ENCODE measurements around the gene COCH.

Gene COCH

DNA sequence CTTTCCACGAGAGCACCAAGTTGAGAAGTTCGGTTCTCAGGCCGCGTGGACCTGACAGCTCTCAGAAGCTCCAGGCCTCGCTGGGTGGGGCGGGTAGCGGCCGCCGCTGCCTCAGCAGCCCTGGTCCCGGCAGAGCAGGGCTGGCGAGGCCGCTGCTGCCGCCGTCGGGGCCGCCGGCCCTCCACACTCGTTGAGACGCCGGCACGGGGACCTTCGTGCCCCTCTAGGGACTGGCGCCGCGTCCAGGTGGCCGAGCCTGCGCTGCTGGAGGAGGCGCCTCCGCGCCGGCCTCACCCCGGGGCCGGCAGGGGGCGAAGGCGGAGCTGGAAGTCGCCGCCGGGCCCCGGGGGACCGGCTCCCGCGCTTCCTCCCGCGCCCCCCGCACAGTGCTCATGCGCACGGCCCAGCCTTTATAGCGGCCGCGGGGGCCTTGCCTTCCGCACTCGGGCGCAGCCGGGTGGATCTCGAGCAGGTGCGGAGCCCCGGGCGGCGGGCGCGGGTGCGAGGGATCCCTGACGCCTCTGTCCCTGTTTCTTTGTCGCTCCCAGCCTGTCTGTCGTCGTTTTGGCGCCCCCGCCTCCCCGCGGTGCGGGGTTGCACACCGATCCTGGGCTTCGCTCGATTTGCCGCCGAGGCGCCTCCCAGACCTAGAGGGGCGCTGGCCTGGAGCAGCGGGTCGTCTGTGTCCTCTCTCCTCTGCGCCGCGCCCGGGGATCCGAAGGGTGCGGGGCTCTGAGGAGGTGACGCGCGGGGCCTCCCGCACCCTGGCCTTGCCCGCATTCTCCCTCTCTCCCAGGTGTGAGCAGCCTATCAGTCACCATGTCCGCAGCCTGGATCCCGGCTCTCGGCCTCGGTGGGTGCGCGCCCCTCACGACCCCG, at the start of gene COCH:
Gene COCH (plus strand): TSS at position 440 of the 879 bp plus-strand sequence. CDS start 380 bp downstream, at position 820.
- peak; percentile 44 for DNase-seq

- no peak for DNase-seq
These were observed 48.3 kb upstream of the COCH start for GRCh38 chr14:30826070-30826469.

DNA sequence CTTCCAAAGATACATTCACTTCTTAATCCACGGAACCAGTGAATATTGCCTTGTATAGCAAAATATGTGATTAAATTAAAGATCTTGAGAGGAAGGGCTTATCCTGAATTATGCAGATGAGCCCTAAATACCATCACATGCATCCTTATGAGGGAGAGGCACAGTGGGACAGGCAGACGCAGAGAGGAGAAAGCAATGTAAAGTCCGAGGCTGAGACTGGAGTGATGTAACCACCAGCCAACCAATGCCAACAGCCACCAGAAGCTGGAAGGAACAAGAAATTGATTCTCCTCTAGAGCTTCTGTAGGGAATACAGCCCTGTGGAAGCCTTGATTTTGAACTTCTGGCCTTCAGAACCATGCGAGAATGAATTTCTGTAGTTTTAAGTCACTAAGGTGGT, 44.5 kb upstream of the COCH start:
- DNase-seq, result no peak

DNA sequence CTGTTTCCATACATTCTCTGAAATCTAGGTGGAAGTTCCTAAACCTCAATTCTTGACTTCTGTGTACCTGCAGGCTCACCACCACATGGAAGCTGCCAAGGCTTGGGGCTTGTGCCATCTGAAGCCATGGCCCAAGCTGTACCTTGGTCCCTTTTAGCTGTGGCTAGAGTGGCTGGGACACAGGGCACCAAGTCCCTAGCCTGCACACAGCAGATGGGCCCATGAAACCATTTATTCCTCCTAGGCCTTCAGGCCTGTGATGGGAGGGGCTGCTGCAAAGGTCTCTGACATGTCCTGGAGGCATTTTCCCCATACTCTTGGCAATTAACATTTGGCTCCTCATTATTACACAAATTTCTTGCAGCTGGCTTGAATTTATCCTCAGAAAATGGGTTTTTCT, 40.0 kb upstream of the COCH start:
- no peak for DNase-seq

DNA sequence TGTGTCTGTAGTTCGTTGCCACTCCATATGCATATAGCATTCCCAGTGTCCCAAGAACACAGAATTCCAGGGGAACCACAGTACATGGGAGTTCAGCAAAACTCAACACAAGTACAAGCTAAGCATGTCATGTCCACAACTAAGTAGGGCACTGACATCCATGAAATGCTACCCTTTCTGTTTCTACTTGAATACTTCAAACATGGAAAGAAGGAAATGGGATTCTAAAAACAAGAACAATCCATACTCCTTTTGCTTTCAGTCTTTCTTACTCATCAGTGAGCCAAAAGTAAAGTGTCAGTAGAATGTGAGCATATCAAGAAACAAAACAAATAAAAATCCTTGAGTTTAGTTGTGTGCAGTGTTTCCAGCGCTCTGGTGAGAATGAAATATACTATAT, 36.0 kb upstream of the COCH start:
- no peak for DNase-seq

DNA sequence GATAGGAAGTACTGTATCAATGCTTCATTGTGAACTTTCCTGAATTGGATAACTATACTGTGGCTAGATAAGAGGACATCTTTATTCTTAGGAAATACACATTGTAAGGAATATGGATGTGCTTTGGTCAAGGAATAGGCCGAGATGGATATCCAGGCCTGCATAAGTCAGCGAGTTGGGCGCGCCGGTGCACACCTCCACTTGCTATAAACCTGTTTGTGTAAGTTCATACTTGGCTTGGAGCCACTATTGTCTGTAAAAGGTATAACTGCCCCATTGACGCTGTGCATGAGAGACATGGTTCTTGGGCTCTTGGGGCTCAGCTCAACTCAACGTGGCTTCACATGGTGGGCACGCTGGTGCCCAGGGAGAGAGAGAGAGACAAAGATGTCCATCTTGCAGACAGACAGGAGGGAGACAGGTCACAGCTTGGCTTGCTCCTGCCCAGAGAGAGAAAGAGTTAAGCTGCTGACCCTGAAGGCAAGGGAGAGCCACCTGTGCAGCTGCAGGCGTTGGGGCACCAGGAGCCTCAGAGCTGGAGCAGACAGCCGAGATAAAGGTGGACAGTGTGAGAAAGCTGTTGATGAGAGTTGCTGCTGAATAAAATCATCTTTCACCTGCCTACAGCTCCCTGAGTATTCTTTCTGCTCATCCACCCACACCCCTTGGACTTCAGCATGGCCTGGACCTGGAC, 34.1 kb upstream of the COCH start:
- DNase-seq, result no peak

DNA sequence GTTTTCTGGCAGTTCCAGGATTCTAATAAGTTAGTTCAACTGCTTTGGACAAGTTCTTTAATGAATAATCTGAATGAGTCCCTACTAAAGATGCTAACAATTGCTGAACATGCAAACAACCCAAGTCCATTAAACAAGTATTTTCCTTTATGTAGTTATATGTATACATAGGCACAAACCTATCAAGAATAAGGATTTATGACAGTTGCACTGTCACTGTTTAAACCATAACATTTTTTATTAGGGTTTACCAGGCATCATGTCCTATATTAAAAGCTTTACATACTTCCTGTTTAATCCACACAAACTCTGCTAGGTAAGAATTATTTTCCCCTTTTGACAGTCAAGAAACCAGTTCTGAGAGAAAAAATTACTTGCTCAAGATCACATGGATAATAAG, 31.9 kb upstream of the COCH start:
- DNase-seq, result no peak

DNA sequence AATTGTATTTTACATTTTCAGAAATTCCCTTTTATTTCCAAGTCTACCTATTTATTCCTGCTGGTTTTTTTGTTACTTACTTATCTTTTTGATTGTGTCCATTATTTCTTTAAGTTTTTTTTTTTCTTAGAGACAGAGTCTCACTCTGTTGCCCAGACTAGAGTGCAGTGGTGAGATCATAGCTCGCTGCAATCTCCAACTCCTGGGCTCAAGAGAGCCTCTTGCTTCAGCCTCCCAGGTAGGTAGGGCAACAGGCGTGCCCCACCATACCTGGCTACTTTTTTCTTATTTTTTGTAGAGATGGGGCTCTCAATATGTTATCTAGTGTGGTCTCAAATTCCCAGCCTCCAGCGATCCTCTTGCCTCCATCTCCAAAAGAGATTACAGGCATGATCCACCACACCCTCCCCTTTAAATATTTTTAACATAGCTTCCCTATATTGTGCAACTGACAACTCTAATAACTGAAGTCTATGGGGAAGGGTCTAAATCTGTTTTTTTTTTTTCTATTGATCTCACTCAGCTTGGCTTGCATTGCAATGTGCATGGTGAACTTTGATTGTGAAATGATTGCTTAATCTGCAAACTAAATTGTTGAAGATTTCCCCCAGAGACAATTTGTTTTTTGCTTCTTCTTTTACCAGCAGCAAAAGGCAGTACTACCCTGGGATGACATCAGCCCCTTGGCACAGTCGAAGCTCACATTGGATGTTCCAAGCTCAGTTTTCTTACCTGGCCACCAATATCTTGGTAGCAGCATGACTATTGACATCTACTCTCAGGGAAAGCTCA, 25.7 kb upstream of the COCH start:
- DNase-seq, result no peak

DNA sequence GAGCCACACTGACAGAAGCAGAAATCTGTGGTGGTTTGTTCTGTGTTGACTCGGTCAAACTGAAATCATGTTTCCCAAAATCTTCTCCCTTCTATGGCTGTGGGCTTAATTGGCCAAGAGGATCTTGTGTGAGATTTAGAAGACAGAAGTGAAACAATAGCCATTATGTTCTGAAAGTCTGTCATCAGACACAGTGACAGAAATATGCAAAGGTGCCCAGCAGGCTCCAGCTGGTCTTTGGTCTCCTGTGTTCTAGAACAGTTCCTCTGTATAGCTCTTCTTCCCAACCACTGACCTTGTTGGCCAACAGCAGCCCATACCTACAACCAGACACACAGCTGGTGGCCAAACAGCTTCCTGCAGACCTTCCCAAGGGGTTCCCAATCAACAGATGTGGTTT, 25.0 kb upstream of the COCH start:
- no peak for DNase-seq

DNA sequence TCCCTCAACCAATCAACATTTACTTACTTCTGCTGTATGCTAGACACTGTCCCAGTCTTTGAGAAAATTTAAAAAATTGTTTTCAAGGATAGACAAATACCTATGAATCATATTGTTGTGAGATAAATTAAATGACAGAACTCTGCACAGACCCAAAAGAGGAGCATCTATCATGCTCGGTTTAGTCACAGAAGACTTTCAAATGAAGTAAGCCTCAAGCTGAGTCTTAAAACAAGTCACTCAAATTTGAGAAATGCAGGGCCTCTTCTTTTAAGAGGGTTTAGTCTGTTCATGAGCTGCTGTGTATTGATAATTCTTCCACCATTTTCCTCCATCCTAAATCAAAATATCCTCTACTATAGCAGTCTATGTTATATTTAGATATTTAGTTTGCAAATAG, 24.4 kb upstream of the COCH start:
- DNase-seq, result no peak

DNA sequence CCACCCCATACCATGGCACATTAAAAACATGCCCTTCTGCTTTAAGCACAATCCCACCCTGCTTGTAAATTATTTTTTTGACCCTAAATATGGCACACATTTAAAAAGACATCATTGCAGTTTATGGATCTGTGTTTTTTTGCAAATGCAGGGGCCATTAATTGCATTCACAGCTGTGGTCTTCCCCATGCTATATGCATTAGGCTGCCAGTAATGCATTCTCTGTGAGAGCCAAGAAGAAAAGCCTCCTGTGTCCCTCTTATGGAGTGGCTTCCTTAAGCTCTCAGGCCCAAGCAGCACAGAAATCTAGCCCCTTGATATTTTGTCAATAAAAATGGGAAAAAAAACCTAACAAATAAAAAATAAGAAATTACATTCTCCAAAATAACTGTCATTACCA, 20.4 kb upstream of the COCH start:
- no peak for DNase-seq

- no peak for DNase-seq
These were observed 19.9 kb upstream of the COCH start for GRCh38 chr14:30854492-30854891.

DNA sequence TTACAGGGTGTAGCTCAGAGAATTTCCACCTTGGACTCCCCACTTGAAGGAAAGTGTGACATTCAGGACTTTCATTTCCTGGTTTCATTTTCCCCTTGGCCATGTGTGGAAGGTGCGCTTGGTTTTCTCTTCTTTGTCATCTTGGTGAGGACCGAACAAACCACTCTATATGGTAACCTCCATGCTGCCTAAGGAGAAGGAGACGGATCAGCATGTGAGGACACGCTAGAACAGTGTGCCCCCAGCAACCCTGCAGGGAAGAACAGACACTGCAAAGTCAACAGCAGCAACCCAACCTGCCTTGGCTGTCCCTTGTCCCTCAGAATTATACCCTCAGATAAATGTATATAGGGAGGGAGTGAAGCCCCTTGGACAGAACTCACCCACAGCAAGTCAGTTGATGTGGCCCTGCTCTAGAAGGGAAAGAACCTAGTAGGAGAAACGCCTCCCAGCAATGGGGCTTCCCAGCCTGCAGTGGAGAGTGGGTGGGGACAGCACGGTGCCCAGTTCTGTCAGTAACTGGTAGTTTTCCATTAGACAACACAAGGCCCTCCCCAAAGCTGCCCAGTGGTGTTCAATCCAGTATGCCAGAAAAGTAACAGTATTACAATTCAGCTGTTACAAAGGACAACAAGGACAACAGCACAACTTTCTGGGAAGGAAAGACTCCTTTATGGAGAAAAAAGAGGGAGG, 18.9 kb upstream of the COCH start:
- DNase-seq, result no peak

DNA sequence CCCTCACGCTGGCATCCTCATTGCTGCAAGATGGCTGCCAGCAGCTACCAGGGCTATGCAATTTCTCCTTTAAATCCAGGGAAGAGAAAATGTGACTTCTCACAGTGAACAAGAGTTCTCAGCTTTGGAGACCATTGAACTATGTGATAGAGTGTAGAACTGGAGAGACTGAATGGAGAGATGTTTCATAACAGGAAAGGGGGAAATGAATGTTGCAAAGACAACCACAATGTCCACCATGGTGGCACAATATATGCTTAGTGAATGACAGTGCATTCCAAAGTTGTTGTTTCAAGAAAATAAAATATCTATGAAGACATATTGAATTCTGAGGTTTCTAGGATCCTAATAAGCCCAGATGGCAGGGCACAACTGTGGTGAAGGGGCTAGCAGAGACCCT, 13.2 kb upstream of the COCH start:
- DNase-seq, result no peak

DNA sequence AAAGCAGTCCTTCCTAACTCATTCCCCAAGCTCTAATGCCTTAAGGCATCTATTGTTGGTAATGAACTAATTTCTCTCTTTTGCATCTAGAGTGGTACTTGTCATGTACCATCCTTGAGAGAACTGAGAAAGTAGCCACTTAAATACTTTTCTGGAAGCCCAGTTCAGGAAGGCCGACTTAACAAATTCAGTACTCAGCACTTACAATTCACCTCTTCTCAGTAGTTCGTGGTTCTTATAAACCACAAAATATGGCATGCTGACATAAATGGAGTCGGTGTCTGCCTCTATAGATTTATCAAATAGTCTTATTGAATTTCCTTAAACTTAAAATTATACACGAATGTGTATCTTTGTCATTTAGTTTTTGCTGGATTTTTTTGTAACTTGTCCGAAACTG, 9.4 kb upstream of the COCH start:
- no peak for DNase-seq

DNA sequence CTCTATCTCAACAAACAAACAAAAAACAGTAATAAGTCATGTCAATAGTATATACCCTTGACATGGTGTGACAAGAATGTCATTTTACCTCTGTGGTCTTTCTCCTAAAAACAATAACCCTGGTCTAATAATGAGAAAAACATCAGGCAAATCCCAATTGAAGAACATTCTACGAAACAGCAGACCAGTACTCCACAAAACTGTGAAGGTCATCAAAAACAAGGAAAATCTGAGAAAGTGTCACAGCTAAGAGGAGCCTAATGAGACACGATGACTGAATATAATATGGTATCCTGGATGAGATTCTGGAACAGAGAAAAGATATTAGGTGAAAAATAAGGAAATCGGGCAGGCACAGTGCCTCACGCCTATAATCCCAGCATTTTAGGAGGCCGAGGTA, 5.6 kb upstream of the COCH start:
- no peak for DNase-seq

DNA sequence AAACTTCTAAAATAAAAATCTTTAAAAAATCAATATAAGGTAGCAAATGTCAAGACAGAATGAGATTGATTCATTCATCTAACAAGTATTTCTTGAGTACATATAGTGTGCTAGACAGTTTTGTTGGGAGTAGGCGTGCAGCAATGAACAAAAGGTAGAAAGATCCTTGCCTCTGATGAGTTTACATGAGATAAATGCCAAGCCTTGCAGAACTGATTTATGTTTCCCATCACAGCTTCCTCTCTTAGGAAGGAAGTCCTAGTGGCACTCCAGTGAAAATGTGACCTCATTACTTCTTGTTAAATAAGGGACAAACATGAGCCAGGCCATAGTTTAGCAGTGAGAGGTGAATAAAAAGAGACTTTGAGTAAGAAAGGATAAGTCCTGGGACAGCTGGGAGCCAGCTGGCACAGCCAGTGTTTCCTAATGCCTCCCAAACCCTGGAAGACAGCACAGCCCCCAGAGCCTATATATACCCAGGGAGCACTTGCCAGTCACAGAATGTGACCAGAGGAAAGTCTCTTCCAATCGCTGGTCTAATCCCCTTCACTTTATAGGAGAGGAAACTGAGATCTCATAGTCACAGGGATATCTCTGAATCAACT, 4.7 kb upstream of the COCH start:
- no peak for DNase-seq

DNA sequence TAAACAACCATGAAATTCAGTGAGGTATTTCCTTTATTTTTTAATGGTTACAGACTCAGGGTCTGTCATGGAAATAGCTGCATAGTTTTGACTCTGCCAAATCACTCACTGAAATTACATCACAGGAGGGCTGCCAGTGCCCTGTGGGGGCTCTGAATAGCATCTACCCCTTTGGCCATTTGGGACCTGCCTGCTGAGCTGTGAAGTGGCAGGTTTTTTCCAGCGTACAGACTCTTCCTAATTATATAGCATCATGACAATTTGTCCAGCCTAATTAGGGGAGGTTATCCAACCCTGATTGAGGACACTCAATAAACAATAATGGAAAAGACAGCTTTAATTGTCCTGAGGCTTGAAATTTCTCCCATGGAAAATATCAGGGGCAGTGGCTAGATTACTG, 1.8 kb upstream of the COCH start:
- no peak for DNase-seq

GRCh38 chr14:30873308-30874119, 845 bp upstream of the COCH start:
- no peak for DNase-seq

- DNase-seq, result peak; percentile 33
These were observed 834 bp downstream of the COCH start for GRCh38 chr14:30874999-30875787.

DNA sequence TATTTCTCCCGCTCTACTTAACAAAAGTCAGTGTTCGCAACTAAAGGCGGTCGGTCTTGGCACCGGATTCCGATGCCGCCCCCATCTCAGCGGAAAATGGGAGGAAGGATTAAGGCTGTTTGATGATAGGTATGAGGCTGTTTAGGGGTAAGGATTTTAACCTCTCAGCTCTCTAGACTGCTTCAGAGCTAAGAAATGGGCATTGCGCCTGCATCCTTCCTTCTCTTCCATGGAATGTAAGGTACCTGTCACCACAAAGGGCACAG, 1.4 kb downstream of the COCH start:
- no peak for DNase-seq

Data from activated CD4-positive, CD25-positive, alpha-beta regulatory T cell treated with anti-CD3 and anti-CD28 coated beads, Interleukin-2, amount 50 U/mL, for 72 hours (primary cell).